Lower lobe of right lung (tissue), 2 donors: Measurements from ENCODE around the gene S1PR1. TPM values are rescaled to one million over a fixed set of nuclear protein-coding genes. Genes with fewer than 3 reads are reported as not detected.

Source experiments
- ATAC-seq, 2 donors: fragments of 200-7000 bp; cut with Tn5 transposase; one replicate each; pipeline ENCODE4 v1.9.1; 2020 to 2022; ENCODE audit warnings: mild to moderate bottlenecking in 2 of 2, moderate library complexity in 2 of 2
- DNase-seq: peaks from one replicate; pipeline ENCODE4 v3.0.0-alpha.2; 2020
- H3K27ac ChIP-seq: fragments of 200-600 bp; one replicate; pipeline ENCODE4 v1.8.0; 2022
- H3K27me3 ChIP-seq: fragments of 200-600 bp; one replicate; pipeline ENCODE4 v1.8.0; 2022; ENCODE audit warnings: low read depth
- H3K36me3 ChIP-seq: fragments of 200-600 bp; one replicate; pipeline ENCODE4 v1.8.0; 2022; ENCODE audit warnings: mild to moderate bottlenecking
- H3K4me1 ChIP-seq: fragments of 200-600 bp; one replicate; pipeline ENCODE4 v1.8.0; 2022
- H3K4me3 ChIP-seq: fragments of 200-600 bp; one replicate; pipeline ENCODE4 v1.8.0; 2022; ENCODE audit warnings: mild to moderate bottlenecking
- H3K9me3 ChIP-seq: fragments of 200-600 bp; one replicate; pipeline ENCODE4 v1.8.0; 2022
- CTCF ChIP-seq: fragments of 200-600 bp; IDR thresholded peaks from one replicate; pipeline ENCODE4 v1.8.0; 2022; ENCODE audit warnings: antibody characterized with exemption, mild to moderate bottlenecking
- intact Hi-C: fragments of 100-400 bp; cut with DNase I; formaldehyde crosslinking; loops from one replicate; pipeline ENCODE4 v1.11.0; 2022
- total RNA-seq: library from RNA; stranded (reverse); fragmentation: NEBNext Ultra II Directional; extraction: Animal tissue kit (Norgen Biotek cat#: 25700); gene quantifications from one replicate; pipeline ENCODE4 v1.2.1, GENCODE V29; 2021
- donor health status: DM: no; HTN: yes; CAD: no; lungs with severe emphysema.

Gene S1PR1
- total RNA-seq, 1 donor from 2014 or later, result 107 TPM

GRCh38 chr1:101251504-101251903 lies 14.7 kb downstream of the S1PR1 start:
- DNase-seq (no peak), ATAC-seq (no peak)
- H3K27me3 ChIP-seq, result no peaks in the 10 kb centered on the region
- no peaks in the 10 kb centered on the region for H3K36me3 ChIP-seq
- no peak for TF ChIP-seq CTCF
- H3K4me1 ChIP-seq, result no peaks in the 10 kb centered on the region
- H3K4me3 ChIP-seq, result no peak overlapping the region
- H3K9me3 ChIP-seq, result no peaks in the 10 kb centered on the region
- H3K27ac ChIP-seq, result no peak overlapping the region
- intact Hi-C loops, result no loop called here

- TF ChIP-seq CTCF, result no peak
- DNase-seq (no peak), ATAC-seq (no peak)
- no peak overlapping the region for H3K4me3 ChIP-seq
- H3K4me1 ChIP-seq, result no peaks in the 10 kb centered on the region
- no peaks in the 10 kb centered on the region for H3K36me3 ChIP-seq
- H3K27me3 ChIP-seq, result no peaks in the 10 kb centered on the region
- no peak overlapping the region for H3K27ac ChIP-seq
- no peaks in the 10 kb centered on the region for H3K9me3 ChIP-seq
- intact Hi-C loops, result no loop called here
Measured at GRCh38 chr1:101253976-101254674, 17.3 kb downstream of the S1PR1 start.

- Histone ChIP-seq H3K27me3 (no peaks in the 10 kb centered on the region), H3K9me3 (no peaks in the 10 kb centered on the region), H3K4me1 (peaks cover 22% of the 10 kb centered on the region), H3K4me3 (no peak overlapping the region), H3K27ac (no peak overlapping the region), H3K36me3 (no peaks in the 10 kb centered on the region)
- TF ChIP-seq CTCF, result no peak
- ATAC-seq (peak; percentile 74 to 87), DNase-seq (peak; percentile 53)
- intact Hi-C loops, result no loop called here
Measured at GRCh38 chr1:101257500-101258325, 20.9 kb downstream of the S1PR1 start.

- intact Hi-C loops, result no loop called here
- peaks cover 40% of the 10 kb centered on the region for H3K4me1 ChIP-seq
- H3K27me3 ChIP-seq, result no peaks in the 10 kb centered on the region
- no peak overlapping the region for H3K27ac ChIP-seq
- H3K36me3 ChIP-seq, result no peaks in the 10 kb centered on the region
- no peaks in the 10 kb centered on the region for H3K9me3 ChIP-seq
- no peak overlapping the region for H3K4me3 ChIP-seq
- ATAC-seq, result peak; percentile 57 to 59
- no peak for TF ChIP-seq CTCF
- no peak for DNase-seq
Measured at GRCh38 chr1:101259744-101260148, 22.9 kb downstream of the S1PR1 start.

GRCh38 chr1:101260556-101261350 lies 23.9 kb downstream of the S1PR1 start:
- ATAC-seq (no peak), DNase-seq (no peak)
- intact Hi-C loops, result no loop called here
- no peaks in the 10 kb centered on the region for H3K9me3 ChIP-seq
- no peaks in the 10 kb centered on the region for H3K36me3 ChIP-seq
- no peak for TF ChIP-seq CTCF
- H3K27ac ChIP-seq, result no peak overlapping the region
- no peaks in the 10 kb centered on the region for H3K27me3 ChIP-seq
- no peak overlapping the region for H3K4me3 ChIP-seq
- peaks cover 49% of the 10 kb centered on the region for H3K4me1 ChIP-seq
